ENCODE measurements around the gene KMT2C.
"Not testable (repeated sequence)": the region's sequence is repeated elsewhere in the genome, so short reads cannot be mapped to it uniquely, and the experiment has no call there.

DNA sequence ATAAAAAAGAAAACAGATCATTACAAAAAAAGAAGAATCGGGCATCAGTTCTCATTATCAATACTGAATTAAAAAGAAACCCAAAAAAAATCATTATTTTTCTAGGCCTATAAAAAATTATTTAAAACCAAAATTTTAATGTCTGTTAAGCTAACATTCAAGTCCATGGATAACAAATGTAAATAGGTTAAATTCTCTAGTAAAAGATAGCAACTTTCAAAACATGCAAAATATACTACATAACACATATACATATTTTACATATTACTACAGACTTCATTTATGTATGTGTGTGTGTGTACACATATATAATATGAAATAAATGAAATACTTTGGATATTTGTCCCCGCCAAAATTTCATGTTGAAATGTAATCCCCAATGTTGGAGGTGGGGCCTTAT is 158.1 kb downstream of the KMT2C start:
- TF ChIP-seq, protein P1, sequence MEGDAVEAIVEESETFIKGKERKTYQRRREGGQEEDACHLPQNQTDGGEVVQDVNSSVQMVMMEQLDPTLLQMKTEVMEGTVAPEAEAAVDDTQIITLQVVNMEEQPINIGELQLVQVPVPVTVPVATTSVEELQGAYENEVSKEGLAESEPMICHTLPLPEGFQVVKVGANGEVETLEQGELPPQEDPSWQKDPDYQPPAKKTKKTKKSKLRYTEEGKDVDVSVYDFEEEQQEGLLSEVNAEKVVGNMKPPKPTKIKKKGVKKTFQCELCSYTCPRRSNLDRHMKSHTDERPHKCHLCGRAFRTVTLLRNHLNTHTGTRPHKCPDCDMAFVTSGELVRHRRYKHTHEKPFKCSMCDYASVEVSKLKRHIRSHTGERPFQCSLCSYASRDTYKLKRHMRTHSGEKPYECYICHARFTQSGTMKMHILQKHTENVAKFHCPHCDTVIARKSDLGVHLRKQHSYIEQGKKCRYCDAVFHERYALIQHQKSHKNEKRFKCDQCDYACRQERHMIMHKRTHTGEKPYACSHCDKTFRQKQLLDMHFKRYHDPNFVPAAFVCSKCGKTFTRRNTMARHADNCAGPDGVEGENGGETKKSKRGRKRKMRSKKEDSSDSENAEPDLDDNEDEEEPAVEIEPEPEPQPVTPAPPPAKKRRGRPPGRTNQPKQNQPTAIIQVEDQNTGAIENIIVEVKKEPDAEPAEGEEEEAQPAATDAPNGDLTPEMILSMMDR (IDR thresholded peaks at IDR 0.05): not testable (repeated sequence)
- TF ChIP-seq POLR2A (IDR thresholded peaks at IDR 0.05): not testable (repeated sequence)
